Measurements from ENCODE around the gene TRPV5. TPM values are rescaled to one million over a fixed set of nuclear protein-coding genes. Genes with fewer than 3 reads are reported as not detected.

TRPV5 gene
- total RNA-seq, 6 experiments from 2014 or later, result not detected

DNA sequence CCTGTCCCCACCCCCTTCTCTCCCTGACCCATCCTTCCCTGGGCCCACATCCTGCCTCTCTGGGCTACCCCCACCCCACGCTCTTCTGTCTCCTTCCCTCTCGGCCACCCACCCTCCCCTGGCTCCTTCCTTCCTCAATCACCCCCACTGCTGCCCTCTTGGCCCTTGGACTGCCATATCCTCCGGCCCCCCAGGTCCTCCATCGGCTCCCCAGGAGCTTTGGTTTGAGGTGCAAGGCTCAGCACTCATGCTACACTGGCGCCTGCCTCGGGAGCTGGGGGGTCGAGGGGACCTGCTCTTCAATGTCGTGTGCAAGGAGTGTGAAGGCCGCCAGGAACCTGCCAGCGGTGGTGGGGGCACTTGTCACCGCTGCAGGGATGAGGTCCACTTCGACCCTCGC lies 67.8 kb downstream of the TRPV5 start:
- Mint-ChIP-seq H3K4me1 (ENCODE audit: low read depth) (no peaks in the 10 kb centered on the region), H3K9me3 (no peaks in the 10 kb centered on the region), H3K27me3 (ENCODE audit: insufficient read depth) (peaks cover 17% of the 10 kb centered on the region), H3K36me3 (ENCODE audit: low read depth) (no peaks in the 10 kb centered on the region), H3K4me3 (no peak overlapping the region), H3K27ac (no peak overlapping the region)
- TF ChIP-seq, protein P1, sequence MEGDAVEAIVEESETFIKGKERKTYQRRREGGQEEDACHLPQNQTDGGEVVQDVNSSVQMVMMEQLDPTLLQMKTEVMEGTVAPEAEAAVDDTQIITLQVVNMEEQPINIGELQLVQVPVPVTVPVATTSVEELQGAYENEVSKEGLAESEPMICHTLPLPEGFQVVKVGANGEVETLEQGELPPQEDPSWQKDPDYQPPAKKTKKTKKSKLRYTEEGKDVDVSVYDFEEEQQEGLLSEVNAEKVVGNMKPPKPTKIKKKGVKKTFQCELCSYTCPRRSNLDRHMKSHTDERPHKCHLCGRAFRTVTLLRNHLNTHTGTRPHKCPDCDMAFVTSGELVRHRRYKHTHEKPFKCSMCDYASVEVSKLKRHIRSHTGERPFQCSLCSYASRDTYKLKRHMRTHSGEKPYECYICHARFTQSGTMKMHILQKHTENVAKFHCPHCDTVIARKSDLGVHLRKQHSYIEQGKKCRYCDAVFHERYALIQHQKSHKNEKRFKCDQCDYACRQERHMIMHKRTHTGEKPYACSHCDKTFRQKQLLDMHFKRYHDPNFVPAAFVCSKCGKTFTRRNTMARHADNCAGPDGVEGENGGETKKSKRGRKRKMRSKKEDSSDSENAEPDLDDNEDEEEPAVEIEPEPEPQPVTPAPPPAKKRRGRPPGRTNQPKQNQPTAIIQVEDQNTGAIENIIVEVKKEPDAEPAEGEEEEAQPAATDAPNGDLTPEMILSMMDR (IDR thresholded peaks at IDR 0.05), result no peak
- DNase-seq, result no peak

DNA sequence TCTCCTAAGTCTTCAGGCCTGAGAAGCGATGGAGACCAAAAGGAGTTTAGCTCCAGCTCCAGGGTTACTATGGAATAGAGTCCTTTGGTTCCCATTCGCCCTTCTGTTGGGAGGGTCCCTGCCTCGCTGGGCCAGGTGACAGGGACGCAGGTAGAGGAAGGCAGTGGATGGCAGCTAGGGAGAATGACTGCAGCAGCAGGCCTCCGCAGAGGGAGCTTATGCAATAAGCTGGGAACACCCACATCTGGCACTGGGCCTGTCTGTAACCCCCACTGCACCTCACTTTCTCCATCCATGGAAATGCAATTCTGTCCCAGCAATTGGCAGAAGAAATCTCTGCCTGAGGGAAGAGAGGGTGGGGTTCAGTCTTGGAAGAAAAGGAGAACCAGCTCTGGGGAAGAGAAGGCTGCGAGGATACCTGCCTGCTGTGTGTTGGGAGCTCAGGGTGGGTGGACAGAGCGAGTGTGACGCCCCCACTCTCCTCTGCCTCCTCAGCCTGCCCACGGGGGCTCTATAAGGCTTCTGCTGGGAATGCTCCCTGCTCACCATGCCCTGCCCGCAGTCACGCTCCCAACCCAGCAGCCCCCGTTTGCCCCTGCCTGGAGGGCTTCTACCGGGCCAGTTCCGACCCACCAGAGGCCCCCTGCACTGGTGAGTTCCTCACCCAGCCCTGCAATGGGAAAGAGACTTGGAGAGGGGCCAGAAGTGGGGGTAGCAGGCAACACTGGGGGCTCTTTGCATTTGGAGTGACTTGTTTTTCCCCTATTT lies 68.4 kb downstream of the TRPV5 start:
- no peaks in the 10 kb centered on the region for H3K36me3 Mint-ChIP-seq (ENCODE audit: low read depth)
- no peak overlapping the region for H3K27ac Mint-ChIP-seq
- TF ChIP-seq, protein P1 (IDR thresholded peaks at IDR 0.05), result no peak
- H3K4me1 Mint-ChIP-seq (ENCODE audit: low read depth), result no peaks in the 10 kb centered on the region
- DNase-seq, result no peak
- H3K4me3 Mint-ChIP-seq, result no peak overlapping the region
- peaks cover 17% of the 10 kb centered on the region for H3K27me3 Mint-ChIP-seq (ENCODE audit: insufficient read depth)
- H3K9me3 Mint-ChIP-seq, result no peaks in the 10 kb centered on the region

DNA sequence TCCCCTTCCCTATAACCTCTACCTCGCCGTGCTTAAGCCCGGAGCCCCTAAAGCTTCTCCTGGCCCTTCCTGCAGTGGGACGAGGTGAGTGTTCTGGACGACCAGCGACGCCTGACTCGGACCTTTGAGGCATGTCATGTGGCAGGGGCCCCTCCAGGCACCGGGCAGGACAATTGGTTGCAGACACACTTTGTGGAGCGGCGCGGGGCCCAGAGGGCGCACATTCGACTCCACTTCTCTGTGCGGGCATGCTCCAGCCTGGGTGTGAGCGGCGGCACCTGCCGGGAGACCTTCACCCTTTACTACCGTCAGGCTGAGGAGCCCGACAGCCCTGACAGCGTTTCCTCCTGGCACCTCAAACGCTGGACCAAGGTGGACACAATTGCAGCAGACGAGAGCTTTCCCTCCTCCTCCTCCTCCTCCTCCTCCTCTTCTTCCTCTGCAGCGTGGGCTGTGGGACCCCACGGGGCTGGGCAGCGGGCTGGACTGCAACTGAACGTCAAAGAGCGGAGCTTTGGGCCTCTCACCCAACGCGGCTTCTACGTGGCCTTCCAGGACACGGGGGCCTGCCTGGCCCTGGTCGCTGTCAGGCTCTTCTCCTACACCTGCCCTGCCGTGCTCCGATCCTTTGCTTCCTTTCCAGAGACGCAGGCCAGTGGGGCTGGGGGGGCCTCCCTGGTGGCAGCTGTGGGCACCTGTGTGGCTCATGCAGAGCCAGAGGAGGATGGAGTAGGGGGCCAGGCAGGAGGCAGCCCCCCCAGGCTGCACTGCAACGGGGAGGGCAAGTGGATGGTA lies 69.5 kb downstream of the TRPV5 start:
- no peaks in the 10 kb centered on the region for H3K9me3 Mint-ChIP-seq
- no peak overlapping the region for H3K4me3 Mint-ChIP-seq
- DNase-seq, result no peak
- TF ChIP-seq, protein P1 (IDR thresholded peaks at IDR 0.05), result no peak
- no peak overlapping the region for H3K27ac Mint-ChIP-seq
- H3K27me3 Mint-ChIP-seq (ENCODE audit: insufficient read depth), result peaks cover 15% of the 10 kb centered on the region
- no peaks in the 10 kb centered on the region for H3K36me3 Mint-ChIP-seq (ENCODE audit: low read depth)
- peaks cover 6% of the 10 kb centered on the region; the same call in 1 of the 2 replicates for H3K4me1 Mint-ChIP-seq (ENCODE audit: low read depth)

DNA sequence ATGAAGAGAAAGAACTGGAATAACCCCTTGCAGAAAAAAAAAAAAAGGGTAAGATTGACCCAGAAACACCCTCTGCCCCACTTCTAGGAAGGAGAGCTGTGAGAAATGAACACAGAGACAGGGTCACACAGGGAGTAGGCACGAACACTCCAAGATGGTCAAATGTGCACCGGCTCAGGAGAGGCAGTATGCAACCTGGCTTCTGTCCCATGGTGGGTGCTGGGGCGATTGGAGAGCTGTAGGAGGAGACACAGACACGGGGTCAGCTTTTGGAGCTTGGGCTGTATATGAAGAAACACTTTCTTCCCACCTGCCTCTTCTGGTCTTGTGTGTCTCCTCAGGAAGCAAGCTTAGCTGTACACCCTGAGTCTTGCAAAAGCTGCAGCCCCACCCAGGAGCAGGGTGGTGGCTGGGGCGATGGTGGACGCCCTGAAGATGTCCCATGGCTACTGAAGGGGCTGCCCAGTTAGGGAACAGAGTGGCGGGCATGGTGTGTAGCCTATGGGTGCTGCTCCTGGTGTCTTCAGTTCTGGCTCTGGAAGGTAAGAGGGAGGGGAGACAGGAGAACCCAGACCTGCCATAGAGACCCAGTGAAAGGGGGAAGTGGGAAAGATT lies 70.7 kb downstream of the TRPV5 start:
- H3K4me3 Mint-ChIP-seq, result no peak overlapping the region
- H3K27ac Mint-ChIP-seq, result no peak overlapping the region
- DNase-seq, result no peak
- no peaks in the 10 kb centered on the region for H3K9me3 Mint-ChIP-seq
- peaks cover 17% of the 10 kb centered on the region for H3K27me3 Mint-ChIP-seq (ENCODE audit: insufficient read depth)
- no peaks in the 10 kb centered on the region for H3K36me3 Mint-ChIP-seq (ENCODE audit: low read depth)
- H3K4me1 Mint-ChIP-seq (ENCODE audit: low read depth), result peaks cover 6% of the 10 kb centered on the region; the same call in 1 of the 2 replicates
- TF ChIP-seq, protein P1 (IDR thresholded peaks at IDR 0.05), result no peak

DNA sequence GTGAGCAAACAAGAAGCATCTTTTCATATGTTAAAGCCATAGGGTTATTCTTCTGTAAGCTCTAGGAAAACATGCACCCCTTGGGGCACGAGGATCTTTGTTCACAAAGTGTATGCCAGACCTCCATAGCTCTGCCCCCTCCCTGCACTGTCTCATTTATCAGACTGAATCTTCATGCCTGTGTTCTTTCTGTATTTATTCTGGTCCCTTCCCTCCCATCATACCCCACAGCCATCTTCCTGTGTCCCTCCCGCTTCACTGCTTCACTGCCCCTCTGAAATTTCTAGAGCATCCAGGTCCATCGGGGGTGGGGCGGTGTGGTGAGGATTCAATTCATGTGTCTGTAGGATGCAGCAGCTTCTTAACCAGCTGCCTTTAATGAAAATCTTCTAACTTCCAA lies 71.2 kb downstream of the TRPV5 start:
- Mint-ChIP-seq H3K4me3 (no peak overlapping the region), H3K36me3 (ENCODE audit: low read depth) (no peaks in the 10 kb centered on the region), H3K27me3 (ENCODE audit: insufficient read depth) (peaks cover 18% of the 10 kb centered on the region), H3K4me1 (ENCODE audit: low read depth) (peaks cover 6% of the 10 kb centered on the region; the same call in 1 of the 2 replicates), H3K27ac (no peak overlapping the region), H3K9me3 (no peaks in the 10 kb centered on the region)
- no peak for DNase-seq
- TF ChIP-seq, protein P1 (IDR thresholded peaks at IDR 0.05), result no peak
